Measurements from ENCODE around the gene SUPT16H. TPM values are rescaled to one million over a fixed set of nuclear protein-coding genes. Genes with fewer than 3 reads are reported as not detected.

SUPT16H gene
- total RNA-seq, 2 donors from 2014 or later = 34.6 to 37.1 TPM

- 45 to 48% methylated on average over 3 of the region's 3 CpGs for WGBS, 2 donors
- no peak for TF ChIP-seq CTCF (IDR thresholded peaks at IDR 0.05)
- TF ChIP-seq POLR2A (IDR thresholded peaks at IDR 0.05) = no peak
- no peak overlapping the region for H3K27ac ChIP-seq
- no peaks in the 10 kb centered on the region for H3K9me3 ChIP-seq
- intact Hi-C loops (cut with DNase I) = no loop called here
- no peak for DNase-seq
- ATAC-seq = no peak
- H3K4me1 ChIP-seq = no peaks in the 10 kb centered on the region
- H3K27me3 ChIP-seq = no peaks in the 10 kb centered on the region
- no peak overlapping the region for H3K4me3 ChIP-seq
- H3K36me3 ChIP-seq (replicated peaks in 1 of 2; ENCODE audit: insufficient read depth in 1 of 2, low read depth in 2 of 2) = no peaks in the 10 kb centered on the region
Measured at GRCh38 chr14:21317398-21317797, 66.4 kb downstream of the SUPT16H start.

GRCh38 chr14:21313512-21313911 lies 70.3 kb downstream of the SUPT16H start:
- H3K36me3 ChIP-seq (replicated peaks in 1 of 2; ENCODE audit: insufficient read depth in 1 of 2, low read depth in 2 of 2) = no peaks in the 10 kb centered on the region
- H3K9me3 ChIP-seq = no peaks in the 10 kb centered on the region
- 75 to 85% methylated on average over 12 of the region's 12 CpGs for WGBS, 2 donors
- TF ChIP-seq POLR2A (IDR thresholded peaks at IDR 0.05) (no peak), CTCF (IDR thresholded peaks at IDR 0.05) (no peak)
- H3K27ac ChIP-seq = no peak overlapping the region
- no peak overlapping the region for H3K4me3 ChIP-seq
- peaks cover 5% of the 10 kb centered on the region for H3K4me1 ChIP-seq
- intact Hi-C loops (cut with DNase I) = no loop called here
- DNase-seq (no peak), ATAC-seq (no peak)
- H3K27me3 ChIP-seq = no peaks in the 10 kb centered on the region

GRCh38 chr14:21311614-21312013 lies 72.2 kb downstream of the SUPT16H start:
- Histone ChIP-seq H3K4me1 (peaks cover 12% of the 10 kb centered on the region), H3K36me3 (replicated peaks in 1 of 2; ENCODE audit: insufficient read depth in 1 of 2, low read depth in 2 of 2) (no peaks in the 10 kb centered on the region), H3K27ac (no peak overlapping the region), H3K4me3 (no peak overlapping the region), H3K27me3 (no peaks in the 10 kb centered on the region), H3K9me3 (no peaks in the 10 kb centered on the region)
- WGBS, 2 donors = 55 to 69% methylated on average over 2 of the region's 2 CpGs
- no peak for TF ChIP-seq CTCF (IDR thresholded peaks at IDR 0.05)
- TF ChIP-seq POLR2A (IDR thresholded peaks at IDR 0.05) = no peak
- intact Hi-C loops (cut with DNase I) = no loop called here
- no peak for ATAC-seq
- DNase-seq = no peak

- DNase-seq = no peak
- H3K27me3 ChIP-seq = no peaks in the 10 kb centered on the region
- WGBS, 2 donors = 93 to 94% methylated on average over 3 of the region's 3 CpGs
- intact Hi-C loops (cut with DNase I) = no loop called here
- peaks cover 12% of the 10 kb centered on the region for H3K4me1 ChIP-seq
- TF ChIP-seq POLR2A (IDR thresholded peaks at IDR 0.05) (no peak), CTCF (IDR thresholded peaks at IDR 0.05) (no peak)
- H3K9me3 ChIP-seq = no peaks in the 10 kb centered on the region
- H3K27ac ChIP-seq = no peak overlapping the region
- no peaks in the 10 kb centered on the region for H3K36me3 ChIP-seq (replicated peaks in 1 of 2; ENCODE audit: insufficient read depth in 1 of 2, low read depth in 2 of 2)
- no peak overlapping the region for H3K4me3 ChIP-seq
- no peak for ATAC-seq
Measured at GRCh38 chr14:21309956-21310355, 73.9 kb downstream of the SUPT16H start.

GRCh38 chr14:21309238-21309636 lies 74.6 kb downstream of the SUPT16H start:
- no peak for ATAC-seq
- intact Hi-C loops (cut with DNase I) = no loop called here
- H3K27me3 ChIP-seq = no peaks in the 10 kb centered on the region
- peaks cover 12% of the 10 kb centered on the region for H3K4me1 ChIP-seq
- no peaks in the 10 kb centered on the region for H3K36me3 ChIP-seq (replicated peaks in 1 of 2; ENCODE audit: insufficient read depth in 1 of 2, low read depth in 2 of 2)
- no peak for DNase-seq
- no peaks in the 10 kb centered on the region for H3K9me3 ChIP-seq
- peak overlapping the region; percentile 33 to 84 (median 82) for H3K27ac ChIP-seq
- 63 to 64% methylated on average over 8 of the region's 8 CpGs for WGBS, 2 donors
- TF ChIP-seq POLR2A (IDR thresholded peaks at IDR 0.05) = no peak
- TF ChIP-seq CTCF (IDR thresholded peaks at IDR 0.05) = no peak
- H3K4me3 ChIP-seq = no peak overlapping the region
